ENCODE data around the gene ANKRD22.

ANKRD22 gene

GRCh38 chr10:88794731-88795130, 56.9 kb downstream of the ANKRD22 start:
- DNase-seq = no peak

- DNase-seq = peak; percentile 15 to 37
These were observed 57.8 kb downstream of the ANKRD22 start for GRCh38 chr10:88793712-88794299.

- DNase-seq = peak; percentile 86 to 89
These were observed 59.0 kb downstream of the ANKRD22 start for GRCh38 chr10:88792661-88793060.

- DNase-seq = peak; percentile 44 to 52
These were observed 59.7 kb downstream of the ANKRD22 start for GRCh38 chr10:88791924-88792323.

- no peak for DNase-seq
These were observed 62.7 kb downstream of the ANKRD22 start for GRCh38 chr10:88788924-88789323.

- DNase-seq = no peak
These were observed 64.2 kb downstream of the ANKRD22 start for GRCh38 chr10:88787463-88787862.

GRCh38 chr10:88786032-88786770, 65.4 kb downstream of the ANKRD22 start:
- DNase-seq = no peak

- DNase-seq = no peak
These were observed 67.9 kb downstream of the ANKRD22 start for GRCh38 chr10:88783724-88784123.

- DNase-seq = no peak
These were observed 69.4 kb downstream of the ANKRD22 start for GRCh38 chr10:88782222-88782621.

GRCh38 chr10:88781206-88781605, 70.4 kb downstream of the ANKRD22 start:
- no peak for DNase-seq

All from inflammatory macrophage treated with lipopolysaccharide for 1 hour (primary cell).